Heart left ventricle (tissue), 16 donors: ENCODE data around the gene BICD2. TPM values are rescaled to one million over a fixed set of nuclear protein-coding genes. Genes with fewer than 3 reads are reported as not detected.

Source experiments
- ATAC-seq, 4 donors: fragments of 200-7000 bp; cut with Tn5 transposase; one replicate each; pipeline ENCODE4 v1.9.1; 2020 to 2022; ENCODE audit warnings: moderate library complexity in 4 of 4, mild to moderate bottlenecking in 3 of 4, moderate number of reproducible peaks in 1 of 4
- DNase-seq, 5 donors: peaks; one replicate each; pipeline ENCODE4 v3.0.0-alpha.2; 2020
- H3K27ac ChIP-seq, 12 donors: fragments of 200-600 bp; sonication (generic) in 4 of 12; one replicate each; pipeline versions ENCODE4 v1.5.0 to v1.8.0; 2016 to 2022; ENCODE audit warnings: mild to moderate bottlenecking in 2 of 12
- H3K27me3 ChIP-seq, 9 donors: fragments of 200-600 bp; sonication (generic) in 2 of 9; one replicate each; pipeline versions ENCODE4 v1.5.1 to v1.8.0; 2016 to 2022; ENCODE audit warnings: mild to moderate bottlenecking in 3 of 9
- H3K36me3 ChIP-seq, 9 donors: fragments of 200-600 bp; sonication (generic) in 2 of 9; one replicate each; pipeline versions ENCODE4 v1.5.0 to v1.8.0; 2018 to 2022; ENCODE audit warnings: mild to moderate bottlenecking in 2 of 9
- H3K4me1 ChIP-seq, 12 donors: fragments of 200-600 bp; sonication (generic) in 4 of 12; one replicate each; pipeline versions ENCODE4 v1.5.0 to v1.8.0; 2016 to 2022; ENCODE audit warnings: mild to moderate bottlenecking in 3 of 12
- H3K4me3 ChIP-seq, 12 donors: fragments of 200-600 bp; sonication (generic) in 4 of 12; one replicate each; pipeline versions ENCODE4 v1.5.0 to v1.8.0; 2017 to 2022; ENCODE audit warnings: mild to moderate bottlenecking in 9 of 12, moderate library complexity in 4 of 12
- H3K9me3 ChIP-seq, 12 donors: fragments of 200-600 bp; sonication (generic) in 4 of 12; one replicate each; pipeline versions ENCODE4 v1.5.0 to v1.8.0; 2016 to 2022; ENCODE audit warnings: mild to moderate bottlenecking in 1 of 12
- POLR2A ChIP-seq, 2 donors: fragments of 450-650 bp; IDR thresholded peaks; one replicate each; pipeline ENCODE4 v1.6.1; 2017; ENCODE audit warnings: antibody characterized with exemption in 2 of 2, mild to moderate bottlenecking in 2 of 2, moderate library complexity in 2 of 2
- WGBS, 4 donors: extraction: QIAGEN DNeasy Blood & Tissue Kit in 2 of 4; methylation state at CpG; one replicate each; pipeline versions ENCODE4 v1.1.5 to v1.1.7; 2013 to 2018; 5-methylcytosine and 5-hydroxymethylcytosine counted together
- intact Hi-C, 10 donors: fragments of 100-400 bp; cut with DNase I; formaldehyde crosslinking; loops; one replicate each; pipeline versions ENCODE4 v1.11.1 to v1.14.2; 2022
- polyA plus RNA-seq, 2 donors: library from polyadenylated mRNA; stranded (reverse); fragments of 200-250 nt; gene quantifications; one replicate each; pipeline ENCODE4 v1.2.3, GENCODE V29; 2013
- total RNA-seq, 9 donors: library from RNA; depleted of rRNA in 2 of 9; stranded (reverse); fragments of >200 nt in 2 of 9; fragmentation: NEBNext Ultra II Directional in 3 of 9; extraction: Animal tissue kit (Norgen Biotek cat#: 25700) in 3 of 9; gene quantifications; one replicate each; pipeline versions ENCODE4 v1.1.0 to v1.2.4, GENCODE V29; 2016 to 2023
- TF ChIP-seq, protein P1 (sequence below), 12 donors: fragments of 200-600 bp; sonication (generic) in 4 of 12; IDR thresholded peaks; one replicate each; pipeline versions ENCODE4 v1.5.0 to v1.8.0; 2018 to 2022; ENCODE audit warnings: antibody characterized with exemption in 12 of 12, mild to moderate bottlenecking in 5 of 12
- donor health status: ischemic (EF 13 %, LVEDD 7.1; RV severe dilation, severe dysfunction).
- donor health status: healthy with polysubstance abuse.
- donor health status: DM: no; HTN: yes; CAD: no.
- donor health status: DM: no; HTN: no; CAD: no.
- donor health status: ischemic (EF 25% LVEDD 6.9; RV normal size, moderate dysfunction).
- donor health status: ischemic (EF 25% LVEDD 5.7; RV mildly dilated, moderate dysfunction).
- donor health status: healthy.
- donor health status: DM: yes; HTN: yes; CAD: no.
- donor health status: ischemic (EF 35%, LVEDD 5.7; RV mildly dilated, moderate dysfunction).
- donor health status: nonischemic (EF 11% LVEDD 7.7; RV severe dilation, severe dysfunction).
- donor health status: DM: yes; HTN: yes; CAD: no.
- donor health status: PGD.
- donor health status: ischemic (EF 29% LVEDD 5.4; RV normal size, mild dysfunction).
- donor health status: nonischemic (EF 23%, LVEDD 6.1; RV moderate dilation, normal function).

BICD2 gene
- total and polyA plus RNA-seq, 11 donors, result 17.6 to 56.7 (median 35.9) TPM

DNA sequence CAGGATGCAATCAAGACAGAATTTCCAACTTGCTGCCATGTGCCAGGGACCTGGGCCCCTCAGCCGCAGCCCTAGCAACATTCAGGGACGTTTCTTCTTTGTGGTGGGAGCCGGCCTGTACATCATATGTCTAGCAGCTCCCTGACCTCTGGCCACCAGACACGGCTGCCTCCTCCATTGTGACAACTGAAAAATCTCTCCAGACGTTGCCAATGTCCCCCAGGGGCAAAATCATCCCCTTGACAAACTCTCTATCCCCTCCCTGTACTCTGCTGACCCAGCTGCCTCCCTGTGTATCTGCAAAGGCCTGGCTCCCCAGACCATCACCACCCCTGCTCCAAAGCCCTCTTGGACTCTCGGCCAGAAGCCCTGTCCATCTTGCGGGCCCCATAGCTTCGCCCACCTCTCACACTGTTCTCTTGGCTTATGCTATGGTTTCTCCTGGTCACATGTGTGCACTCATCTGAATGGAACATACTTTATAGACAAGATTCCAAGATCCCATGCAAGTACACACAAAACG, 40.8 kb downstream of the BICD2 start:
- ATAC-seq (no peak), DNase-seq (no peak)
- TF ChIP-seq, protein P1, sequence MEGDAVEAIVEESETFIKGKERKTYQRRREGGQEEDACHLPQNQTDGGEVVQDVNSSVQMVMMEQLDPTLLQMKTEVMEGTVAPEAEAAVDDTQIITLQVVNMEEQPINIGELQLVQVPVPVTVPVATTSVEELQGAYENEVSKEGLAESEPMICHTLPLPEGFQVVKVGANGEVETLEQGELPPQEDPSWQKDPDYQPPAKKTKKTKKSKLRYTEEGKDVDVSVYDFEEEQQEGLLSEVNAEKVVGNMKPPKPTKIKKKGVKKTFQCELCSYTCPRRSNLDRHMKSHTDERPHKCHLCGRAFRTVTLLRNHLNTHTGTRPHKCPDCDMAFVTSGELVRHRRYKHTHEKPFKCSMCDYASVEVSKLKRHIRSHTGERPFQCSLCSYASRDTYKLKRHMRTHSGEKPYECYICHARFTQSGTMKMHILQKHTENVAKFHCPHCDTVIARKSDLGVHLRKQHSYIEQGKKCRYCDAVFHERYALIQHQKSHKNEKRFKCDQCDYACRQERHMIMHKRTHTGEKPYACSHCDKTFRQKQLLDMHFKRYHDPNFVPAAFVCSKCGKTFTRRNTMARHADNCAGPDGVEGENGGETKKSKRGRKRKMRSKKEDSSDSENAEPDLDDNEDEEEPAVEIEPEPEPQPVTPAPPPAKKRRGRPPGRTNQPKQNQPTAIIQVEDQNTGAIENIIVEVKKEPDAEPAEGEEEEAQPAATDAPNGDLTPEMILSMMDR (IDR thresholded peaks at IDR 0.05), result no peak
- no peak for TF ChIP-seq POLR2A (IDR thresholded peaks at IDR 0.05)
- H3K4me1 ChIP-seq, result peaks cover 0 to 37% (median 14%) of the 10 kb centered on the region in 12 donors
- H3K9me3 ChIP-seq, result no peaks in the 10 kb centered on the region
- intact Hi-C loops, result loop anchor here in 1 of 10 donors (2.0 kb wide), 1 partner anchor 65 kb away; no protein-coding TSS in a partner anchor
- peaks cover 0 to 76% (median 52%) of the 10 kb centered on the region in 9 donors for H3K36me3 ChIP-seq
- H3K27me3 ChIP-seq, result no peaks in the 10 kb centered on the region
- 70 to 82% (median 78%) methylated on average over 9 of the region's 9 CpGs for WGBS, 4 donors
- H3K27ac ChIP-seq, result no peak overlapping the region
- no peak overlapping the region for H3K4me3 ChIP-seq

DNA sequence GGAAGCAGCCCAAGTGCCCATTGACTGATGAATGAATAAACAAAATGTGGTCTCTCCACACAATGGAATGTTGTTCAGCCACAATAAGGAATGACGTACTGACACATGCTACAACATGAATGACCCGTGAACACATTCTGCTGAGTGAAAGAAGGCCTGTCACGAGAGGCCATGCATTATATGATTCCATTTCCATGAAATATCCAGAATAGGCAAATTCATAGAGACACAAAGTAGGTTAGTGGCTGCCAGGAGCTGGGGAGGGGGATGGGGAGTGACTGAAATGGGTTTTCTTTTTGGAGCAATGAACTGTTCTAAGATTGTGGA, 41.4 kb downstream of the BICD2 start:
- peaks cover 0 to 76% (median 52%) of the 10 kb centered on the region in 9 donors for H3K36me3 ChIP-seq
- peaks cover 0 to 31% (median 14%) of the 10 kb centered on the region in 12 donors for H3K4me1 ChIP-seq
- 77 to 87% (median 83%) methylated on average over 3 of the region's 3 CpGs for WGBS, 4 donors
- ATAC-seq (no peak), DNase-seq (no peak)
- TF ChIP-seq, protein P1 (IDR thresholded peaks at IDR 0.05), result no peak
- TF ChIP-seq POLR2A (IDR thresholded peaks at IDR 0.05), result no peak
- intact Hi-C loops, result loop anchor here in 1 of 10 donors (2.0 kb wide), 1 partner anchor 66 kb away; no protein-coding TSS in a partner anchor
- H3K4me3 ChIP-seq, result no peak overlapping the region
- no peak overlapping the region for H3K27ac ChIP-seq
- H3K27me3 ChIP-seq, result no peaks in the 10 kb centered on the region
- no peaks in the 10 kb centered on the region for H3K9me3 ChIP-seq

DNA sequence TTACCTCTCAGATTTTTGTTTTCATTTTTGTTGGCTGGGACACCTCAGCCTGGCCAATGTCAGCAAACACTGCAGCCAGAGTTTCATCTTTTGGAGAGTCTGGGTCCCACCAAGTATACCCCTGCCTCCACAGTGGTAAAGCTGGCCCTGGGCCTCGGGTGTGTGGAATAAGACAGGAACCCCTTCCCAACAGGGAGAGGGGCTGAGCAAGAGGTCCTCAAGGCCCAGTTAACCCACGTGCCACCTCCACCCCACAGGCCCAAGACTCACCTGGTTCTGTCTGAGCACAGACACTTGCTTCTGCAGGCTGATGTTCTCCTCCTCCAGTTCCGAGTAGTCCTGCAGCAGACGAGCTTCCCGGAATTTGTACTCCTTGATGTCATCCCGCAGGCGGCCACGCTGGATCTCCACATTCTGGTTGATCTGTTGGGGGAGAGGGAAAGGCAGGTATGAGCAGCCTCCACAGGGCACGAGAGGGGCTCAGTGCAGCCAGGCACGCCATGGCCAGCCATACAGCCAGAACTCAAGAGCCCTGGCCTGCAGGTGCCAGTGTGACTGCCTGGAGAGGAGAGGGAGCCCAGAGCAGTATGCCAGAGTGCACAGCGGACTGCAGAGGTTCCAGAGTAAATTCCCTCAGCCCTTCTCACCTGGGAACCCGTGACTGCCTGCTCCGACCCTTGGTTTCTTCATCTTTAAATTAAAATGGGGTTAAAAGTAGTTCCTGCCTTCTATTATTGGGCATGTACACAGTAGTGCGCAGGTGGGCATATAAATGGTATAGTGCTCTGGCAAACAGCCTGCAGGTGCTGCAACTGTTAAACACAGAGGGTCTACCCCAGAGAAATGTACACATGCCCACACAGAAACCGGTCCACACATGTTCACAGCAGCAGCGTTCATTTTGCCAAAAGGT, 42.0 kb downstream of the BICD2 start:
- no peaks in the 10 kb centered on the region for H3K9me3 ChIP-seq
- no peaks in the 10 kb centered on the region for H3K27me3 ChIP-seq
- H3K4me1 ChIP-seq, result peaks cover 0 to 27% (median 12%) of the 10 kb centered on the region in 12 donors
- H3K36me3 ChIP-seq, result peaks cover 0 to 76% (median 52%) of the 10 kb centered on the region in 9 donors
- intact Hi-C loops, result loop anchor here in 1 of 10 donors (2.0 kb wide), 1 partner anchor 66 kb away; no protein-coding TSS in a partner anchor
- H3K4me3 ChIP-seq, result no peak overlapping the region
- 86 to 92% (median 89%) methylated on average over 12 to 16 of the region's 16 CpGs for WGBS, 4 donors
- TF ChIP-seq, protein P1 (IDR thresholded peaks at IDR 0.05), result no peak
- no peak for TF ChIP-seq POLR2A (IDR thresholded peaks at IDR 0.05)
- no peak for ATAC-seq
- DNase-seq, result no peak
- no peak overlapping the region for H3K27ac ChIP-seq

DNA sequence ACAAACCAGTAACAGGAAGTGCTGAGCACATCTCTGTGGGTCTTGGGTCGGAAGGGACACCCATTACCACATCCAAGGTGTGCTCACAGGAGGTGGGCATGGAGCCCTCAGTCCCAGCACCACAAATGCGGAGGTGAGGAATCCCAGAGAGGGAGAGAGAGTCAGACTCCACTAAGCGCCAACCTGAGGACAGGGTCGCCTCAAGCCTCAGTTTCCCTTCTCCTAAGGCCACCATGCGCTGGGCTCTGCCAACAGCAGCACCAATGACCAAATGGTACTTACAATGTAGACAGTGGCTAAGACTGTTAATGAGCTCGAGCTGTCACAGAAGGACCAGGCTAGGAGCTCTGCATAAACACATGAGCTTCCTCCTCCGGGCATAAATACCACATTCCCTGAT, 43.1 kb downstream of the BICD2 start:
- Histone ChIP-seq H3K27me3 (no peaks in the 10 kb centered on the region), H3K27ac (no peak overlapping the region), H3K9me3 (no peaks in the 10 kb centered on the region), H3K4me3 (no peak overlapping the region), H3K4me1 (peaks cover 0 to 19% (median 2%) of the 10 kb centered on the region in 12 donors), H3K36me3 (peaks cover 0 to 76% (median 60%) of the 10 kb centered on the region in 9 donors)
- DNase-seq (no peak), ATAC-seq (no peak)
- 82 to 91% (median 89%) methylated on average over 7 of the region's 7 CpGs for WGBS, 4 donors
- intact Hi-C loops, result no loop called here
- TF ChIP-seq, protein P1 (IDR thresholded peaks at IDR 0.05), result no peak
- no peak for TF ChIP-seq POLR2A (IDR thresholded peaks at IDR 0.05)
